C4-2B (cell line): Measurements from ENCODE around the gene MFAP2.

ENCODE experiments used
- H3K27ac ChIP-seq: fragments of 450-650 bp; 2 replicates; pipeline ENCODE4 v1.5.1; 2017
- CTCF ChIP-seq: fragments of 450-650 bp; conservative IDR thresholded peaks from 2 replicates; pipeline ENCODE4 v1.5.1; 2017; ENCODE audit warnings: mild to moderate bottlenecking
- ZFX ChIP-seq: fragments of 450-650 bp; IDR thresholded peaks from 2 replicates; pipeline ENCODE4 v1.6.1; 2017

MFAP2 gene

GRCh38 chr1:17013491-17014320 lies 33.3 kb upstream of the MFAP2 start:
- TF ChIP-seq CTCF (no peak), ZFX (no peak)
- H3K27ac ChIP-seq = no peak overlapping the region

GRCh38 chr1:17012775-17013490 lies 32.5 kb upstream of the MFAP2 start:
- H3K27ac ChIP-seq = no peak overlapping the region
- TF ChIP-seq ZFX (no peak), CTCF (no peak)

- peak within 1 kb of the TSS; percentile 67 for H3K27ac ChIP-seq
- no peak for TF ChIP-seq CTCF
- peak; percentile 75 for TF ChIP-seq ZFX
Observed at GRCh38 chr1:17011439-17012307, 31.3 kb upstream of the MFAP2 start, which contains the start of gene ATP13A2. Gene ATP13A2, minus strand, starts transcription at chr1:17011928. Its CDS starts 190 bp downstream, at chr1:17011738.

DNA sequence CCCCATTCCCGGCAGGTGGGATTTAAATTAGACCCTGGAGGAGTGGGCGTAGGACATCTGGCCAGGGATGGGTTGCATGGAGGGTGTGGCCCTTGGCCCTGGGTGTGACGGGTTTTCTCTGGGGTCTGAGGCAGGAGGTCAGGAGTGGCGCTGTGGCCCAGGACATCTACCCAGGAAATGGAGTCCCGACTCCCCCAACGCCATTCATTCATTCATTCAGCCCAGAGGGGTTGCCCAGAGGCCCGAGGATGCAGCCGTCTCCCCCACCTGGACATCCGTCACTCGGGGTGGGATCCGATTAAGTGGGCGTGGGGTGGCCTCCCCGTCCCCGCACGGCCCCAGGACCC lies 30.6 kb upstream of the MFAP2 start:
- TF ChIP-seq CTCF (no peak), ZFX (no peak)
- peak overlapping the region; percentile 67 for H3K27ac ChIP-seq

DNA sequence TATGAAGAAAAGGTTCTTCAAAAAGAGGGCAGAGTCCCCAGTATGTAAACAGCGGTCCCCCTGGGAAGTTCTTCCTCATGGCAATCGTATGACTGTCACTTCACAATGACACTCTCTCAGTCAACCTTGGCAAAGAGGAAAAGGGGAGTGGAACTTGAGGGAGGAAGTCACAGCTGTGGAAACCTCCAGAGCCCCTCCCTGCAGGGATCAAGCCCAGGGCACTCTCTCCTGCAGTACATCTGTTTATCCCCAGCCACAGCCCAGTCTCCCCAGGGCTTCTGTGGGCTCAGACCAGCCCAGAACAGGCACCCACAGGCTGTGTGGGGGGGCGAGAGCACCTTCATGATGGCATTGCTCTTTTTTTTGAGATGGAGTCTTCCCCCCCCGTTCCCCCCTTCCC lies 29.3 kb upstream of the MFAP2 start:
- no peak overlapping the region for H3K27ac ChIP-seq
- TF ChIP-seq ZFX = no peak
- TF ChIP-seq CTCF = no peak

DNA sequence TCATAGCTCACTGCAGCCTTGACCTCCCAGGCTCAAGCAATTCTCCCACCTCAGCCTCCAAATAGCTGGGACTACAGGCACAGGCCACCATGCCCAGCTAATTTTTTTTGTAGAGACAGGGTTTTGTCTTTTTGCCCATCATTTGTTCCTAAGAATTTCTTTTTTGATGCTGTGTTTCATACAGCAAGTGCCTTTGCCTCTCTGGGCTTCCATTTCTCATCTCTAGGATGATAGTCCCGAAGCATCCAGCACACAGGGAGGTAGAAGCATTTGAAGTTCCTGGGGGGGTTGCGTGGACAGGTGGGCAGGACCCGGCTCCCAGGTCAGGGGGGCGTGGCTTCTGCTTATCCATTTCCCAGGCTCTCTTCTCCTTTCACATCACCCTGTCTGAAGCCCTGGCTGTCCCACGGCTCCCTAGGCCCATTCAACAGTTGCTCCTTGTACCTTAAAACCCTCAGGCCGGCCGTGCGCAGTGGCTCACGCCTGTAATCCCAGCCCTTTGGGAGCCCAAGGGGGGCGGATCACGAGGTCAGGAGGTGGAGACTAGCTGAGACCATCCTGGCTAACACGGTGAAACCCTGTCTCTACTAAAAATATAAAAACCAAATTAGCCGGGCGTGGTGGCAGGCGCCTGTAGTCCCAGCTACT lies 27.9 kb upstream of the MFAP2 start:
- TF ChIP-seq ZFX = no peak
- TF ChIP-seq CTCF = no peak
- no peak overlapping the region for H3K27ac ChIP-seq
